Measurements from ENCODE around the gene KSR2. TPM values are rescaled to one million over a fixed set of nuclear protein-coding genes. Genes with fewer than 3 reads are reported as not detected.

The KSR2 gene
- polyA plus RNA-seq, 2 donors, result 0.01 to 0.04 TPM

- Histone ChIP-seq H3K4me1 (ENCODE audit: control insufficient read depth in 2 of 2, insufficient read depth in 2 of 2, low read length in 1 of 2) (peaks cover 0 to 3% of the 10 kb centered on the region in 2 donors), H3K27ac (ENCODE audit: low read depth in 2 of 2, low read length in 1 of 2) (no peak overlapping the region), H3K9me3 (ENCODE audit: control insufficient read depth in 2 of 2, insufficient read depth in 1 of 2, low read depth in 1 of 2, low read length in 1 of 2) (peaks cover 0 to 3% of the 10 kb centered on the region in 2 donors), H3K27me3 (ENCODE audit: control insufficient read depth in 1 of 2, insufficient read depth in 2 of 2, low read length in 2 of 2) (no peaks in the 10 kb centered on the region), H3K36me3 (ENCODE audit: control insufficient read depth in 2 of 2, insufficient read depth in 2 of 2, low read length in 1 of 2) (no peaks in the 10 kb centered on the region), H3K4me3 (ENCODE audit: low read depth in 1 of 2, low read length in 2 of 2) (no peak overlapping the region)
- WGBS, 2 donors, result 61 to 63% methylated on average over 10 of the region's 10 CpGs
These were observed 482.6 kb downstream of the KSR2 start for GRCh38 chr12:117485984-117486839.

- no peak overlapping the region for H3K4me3 ChIP-seq (ENCODE audit: low read depth in 1 of 2, low read length in 2 of 2)
- H3K27ac ChIP-seq (ENCODE audit: low read depth in 2 of 2, low read length in 1 of 2), result no peak overlapping the region
- 88 to 93% methylated on average over 3 of the region's 3 CpGs for WGBS, 2 donors
- H3K4me1 ChIP-seq (ENCODE audit: control insufficient read depth in 2 of 2, insufficient read depth in 2 of 2, low read length in 1 of 2), result peaks cover 0 to 3% of the 10 kb centered on the region in 2 donors
- no peaks in the 10 kb centered on the region for H3K27me3 ChIP-seq (ENCODE audit: control insufficient read depth in 1 of 2, insufficient read depth in 2 of 2, low read length in 2 of 2)
- peaks cover 0 to 3% of the 10 kb centered on the region in 2 donors for H3K9me3 ChIP-seq (ENCODE audit: control insufficient read depth in 2 of 2, insufficient read depth in 1 of 2, low read depth in 1 of 2, low read length in 1 of 2)
- H3K36me3 ChIP-seq (ENCODE audit: control insufficient read depth in 2 of 2, insufficient read depth in 2 of 2, low read length in 1 of 2), result no peaks in the 10 kb centered on the region
These were observed 483.9 kb downstream of the KSR2 start for GRCh38 chr12:117484901-117485300.

- peaks cover 0 to 3% of the 10 kb centered on the region in 2 donors for H3K4me1 ChIP-seq (ENCODE audit: control insufficient read depth in 2 of 2, insufficient read depth in 2 of 2, low read length in 1 of 2)
- H3K36me3 ChIP-seq (ENCODE audit: control insufficient read depth in 2 of 2, insufficient read depth in 2 of 2, low read length in 1 of 2), result no peaks in the 10 kb centered on the region
- 86 to 88% methylated on average over 5 of the region's 5 CpGs for WGBS, 2 donors
- H3K27me3 ChIP-seq (ENCODE audit: control insufficient read depth in 1 of 2, insufficient read depth in 2 of 2, low read length in 2 of 2), result no peaks in the 10 kb centered on the region
- no peak overlapping the region for H3K27ac ChIP-seq (ENCODE audit: low read depth in 2 of 2, low read length in 1 of 2)
- H3K9me3 ChIP-seq (ENCODE audit: control insufficient read depth in 2 of 2, insufficient read depth in 1 of 2, low read depth in 1 of 2, low read length in 1 of 2), result peaks cover 0 to 3% of the 10 kb centered on the region in 2 donors
- H3K4me3 ChIP-seq (ENCODE audit: low read depth in 1 of 2, low read length in 2 of 2), result no peak overlapping the region
These were observed 485.3 kb downstream of the KSR2 start for GRCh38 chr12:117483501-117483900.

GRCh38 chr12:117481470-117481869 lies 487.3 kb downstream of the KSR2 start:
- Histone ChIP-seq H3K4me3 (ENCODE audit: low read depth in 1 of 2, low read length in 2 of 2) (no peak overlapping the region), H3K9me3 (ENCODE audit: control insufficient read depth in 2 of 2, insufficient read depth in 1 of 2, low read depth in 1 of 2, low read length in 1 of 2) (peaks cover 0 to 3% of the 10 kb centered on the region in 2 donors), H3K36me3 (ENCODE audit: control insufficient read depth in 2 of 2, insufficient read depth in 2 of 2, low read length in 1 of 2) (no peaks in the 10 kb centered on the region), H3K27me3 (ENCODE audit: control insufficient read depth in 1 of 2, insufficient read depth in 2 of 2, low read length in 2 of 2) (no peaks in the 10 kb centered on the region), H3K27ac (ENCODE audit: low read depth in 2 of 2, low read length in 1 of 2) (no peak overlapping the region), H3K4me1 (ENCODE audit: control insufficient read depth in 2 of 2, insufficient read depth in 2 of 2, low read length in 1 of 2) (no peaks in the 10 kb centered on the region)
- WGBS, 2 donors, result 95 to 100% methylated on average over 1 of the region's 1 CpG

- Histone ChIP-seq H3K4me3 (ENCODE audit: low read depth in 1 of 2, low read length in 2 of 2) (no peak overlapping the region), H3K27me3 (ENCODE audit: control insufficient read depth in 1 of 2, insufficient read depth in 2 of 2, low read length in 2 of 2) (no peaks in the 10 kb centered on the region), H3K27ac (ENCODE audit: low read depth in 2 of 2, low read length in 1 of 2) (no peak overlapping the region), H3K9me3 (ENCODE audit: control insufficient read depth in 2 of 2, insufficient read depth in 1 of 2, low read depth in 1 of 2, low read length in 1 of 2) (no peaks in the 10 kb centered on the region), H3K36me3 (ENCODE audit: control insufficient read depth in 2 of 2, insufficient read depth in 2 of 2, low read length in 1 of 2) (no peaks in the 10 kb centered on the region), H3K4me1 (ENCODE audit: control insufficient read depth in 2 of 2, insufficient read depth in 2 of 2, low read length in 1 of 2) (no peaks in the 10 kb centered on the region)
- 93% methylated on average over 7 of the region's 7 CpGs for WGBS, 2 donors
These were observed 492.4 kb downstream of the KSR2 start for GRCh38 chr12:117476341-117476740.

GRCh38 chr12:117473856-117474255 lies 494.9 kb downstream of the KSR2 start:
- WGBS, 2 donors, result 32 to 51% methylated on average over 3 of the region's 3 CpGs

GRCh38 chr12:117472983-117473382 lies 495.8 kb downstream of the KSR2 start:
- no peak overlapping the region for H3K4me3 ChIP-seq (ENCODE audit: low read depth in 1 of 2, low read length in 2 of 2)
- 45 to 50% methylated on average over 5 of the region's 5 CpGs for WGBS, 2 donors
- H3K27ac ChIP-seq (ENCODE audit: low read depth in 2 of 2, low read length in 1 of 2), result no peak overlapping the region
- H3K4me1 ChIP-seq (ENCODE audit: control insufficient read depth in 2 of 2, insufficient read depth in 2 of 2, low read length in 1 of 2), result no peaks in the 10 kb centered on the region
- no peaks in the 10 kb centered on the region for H3K36me3 ChIP-seq (ENCODE audit: control insufficient read depth in 2 of 2, insufficient read depth in 2 of 2, low read length in 1 of 2)
- H3K9me3 ChIP-seq (ENCODE audit: control insufficient read depth in 2 of 2, insufficient read depth in 1 of 2, low read depth in 1 of 2, low read length in 1 of 2), result peaks cover 3 to 4% of the 10 kb centered on the region in 2 donors
- no peaks in the 10 kb centered on the region for H3K27me3 ChIP-seq (ENCODE audit: control insufficient read depth in 1 of 2, insufficient read depth in 2 of 2, low read length in 2 of 2)

More at GRCh38 chr12:117473856-117474255, 494.9 kb downstream of the KSR2 start:
- no peaks in the 10 kb centered on the region for H3K36me3 ChIP-seq (ENCODE audit: control insufficient read depth in 2 of 2, insufficient read depth in 2 of 2, low read length in 1 of 2)
- no peaks in the 10 kb centered on the region for H3K27me3 ChIP-seq (ENCODE audit: control insufficient read depth in 1 of 2, insufficient read depth in 2 of 2, low read length in 2 of 2)
- H3K27ac ChIP-seq (ENCODE audit: low read depth in 2 of 2, low read length in 1 of 2), result no peak overlapping the region
- H3K9me3 ChIP-seq (ENCODE audit: control insufficient read depth in 2 of 2, insufficient read depth in 1 of 2, low read depth in 1 of 2, low read length in 1 of 2), result peaks cover 0 to 4% of the 10 kb centered on the region in 2 donors
- H3K4me3 ChIP-seq (ENCODE audit: low read depth in 1 of 2, low read length in 2 of 2), result no peak overlapping the region
- H3K4me1 ChIP-seq (ENCODE audit: control insufficient read depth in 2 of 2, insufficient read depth in 2 of 2, low read length in 1 of 2), result no peaks in the 10 kb centered on the region

GRCh38 chr12:117470804-117471203 lies 498.0 kb downstream of the KSR2 start:
- peaks cover 3 to 4% of the 10 kb centered on the region in 2 donors for H3K9me3 ChIP-seq (ENCODE audit: control insufficient read depth in 2 of 2, insufficient read depth in 1 of 2, low read depth in 1 of 2, low read length in 1 of 2)
- WGBS, 2 donors, result 59 to 63% methylated on average over 2 of the region's 2 CpGs

GRCh38 chr12:117469883-117470483 lies 498.8 kb downstream of the KSR2 start:
- Histone ChIP-seq H3K4me1 (ENCODE audit: control insufficient read depth in 2 of 2, insufficient read depth in 2 of 2, low read length in 1 of 2) (peaks cover 0 to 3% of the 10 kb centered on the region in 2 donors), H3K4me3 (ENCODE audit: low read depth in 1 of 2, low read length in 2 of 2) (no peak overlapping the region), H3K27me3 (ENCODE audit: control insufficient read depth in 1 of 2, insufficient read depth in 2 of 2, low read length in 2 of 2) (no peaks in the 10 kb centered on the region), H3K9me3 (ENCODE audit: control insufficient read depth in 2 of 2, insufficient read depth in 1 of 2, low read depth in 1 of 2, low read length in 1 of 2) (peaks cover 3 to 4% of the 10 kb centered on the region in 2 donors), H3K36me3 (ENCODE audit: control insufficient read depth in 2 of 2, insufficient read depth in 2 of 2, low read length in 1 of 2) (no peaks in the 10 kb centered on the region), H3K27ac (ENCODE audit: low read depth in 2 of 2, low read length in 1 of 2) (no peak overlapping the region)
- WGBS, 2 donors, result 69 to 83% methylated on average over 4 of the region's 4 CpGs

More at GRCh38 chr12:117470804-117471203, 498.0 kb downstream of the KSR2 start:
- H3K27me3 ChIP-seq (ENCODE audit: control insufficient read depth in 1 of 2, insufficient read depth in 2 of 2, low read length in 2 of 2), result no peaks in the 10 kb centered on the region
- no peaks in the 10 kb centered on the region for H3K36me3 ChIP-seq (ENCODE audit: control insufficient read depth in 2 of 2, insufficient read depth in 2 of 2, low read length in 1 of 2)
- no peak overlapping the region for H3K4me3 ChIP-seq (ENCODE audit: low read depth in 1 of 2, low read length in 2 of 2)
- peaks cover 0 to 3% of the 10 kb centered on the region in 2 donors for H3K4me1 ChIP-seq (ENCODE audit: control insufficient read depth in 2 of 2, insufficient read depth in 2 of 2, low read length in 1 of 2)
- H3K27ac ChIP-seq (ENCODE audit: low read depth in 2 of 2, low read length in 1 of 2), result no peak overlapping the region

Data from esophagus (tissue), 2 donors.